Bronchial epithelial cell (primary cell): ENCODE measurements around the gene DCDC2. TPM values are rescaled to one million over a fixed set of nuclear protein-coding genes. Genes with fewer than 3 reads are reported as not detected.

ENCODE experiments used
- DNase-seq: peaks from one replicate; pipeline ENCODE4 v3.0.0-alpha.2; 2010; ENCODE audit warnings: low read depth
- FAIRE-seq: peaks from 2 replicates; lab custom pipeline; 2011; peaks lifted over from hg19 to GRCh38; lab: Jason Lieb, UNC
- H3K27me3 ChIP-seq: 2 replicates; pipeline ENCODE4 v1.5.1; 2011; ENCODE audit warnings: low read length; ENCODE audit not compliant: control insufficient read depth, insufficient read depth
- H3K36me3 ChIP-seq: 2 replicates; pipeline ENCODE4 v1.5.1; 2011; ENCODE audit warnings: low read length; ENCODE audit not compliant: control insufficient read depth, insufficient read depth
- H3K4me3 ChIP-seq: 2 replicates; pipeline ENCODE4 v1.5.1; 2011; ENCODE audit warnings: mild to moderate bottlenecking, low read depth, low read length, control low read depth
- total RNA-seq: library from RNA; depleted of rRNA; stranded (reverse); fragments of >200 nt; gene quantifications from 2 replicates; pipeline ENCODE4 v1.2.1, GENCODE V29; 2014
- TF ChIP-seq, protein P1 (sequence below): IDR thresholded peaks from 2 replicates; pipeline ENCODE4 v1.5.1; 2011; ENCODE audit warnings: mild to moderate bottlenecking, moderate library complexity, low read length, control low read depth, inconsistent platforms; ENCODE audit not compliant: insufficient read depth, severe bottlenecking

Gene DCDC2
- total RNA-seq, 1 donor from 2014 or later = under 0.01 TPM

DNA sequence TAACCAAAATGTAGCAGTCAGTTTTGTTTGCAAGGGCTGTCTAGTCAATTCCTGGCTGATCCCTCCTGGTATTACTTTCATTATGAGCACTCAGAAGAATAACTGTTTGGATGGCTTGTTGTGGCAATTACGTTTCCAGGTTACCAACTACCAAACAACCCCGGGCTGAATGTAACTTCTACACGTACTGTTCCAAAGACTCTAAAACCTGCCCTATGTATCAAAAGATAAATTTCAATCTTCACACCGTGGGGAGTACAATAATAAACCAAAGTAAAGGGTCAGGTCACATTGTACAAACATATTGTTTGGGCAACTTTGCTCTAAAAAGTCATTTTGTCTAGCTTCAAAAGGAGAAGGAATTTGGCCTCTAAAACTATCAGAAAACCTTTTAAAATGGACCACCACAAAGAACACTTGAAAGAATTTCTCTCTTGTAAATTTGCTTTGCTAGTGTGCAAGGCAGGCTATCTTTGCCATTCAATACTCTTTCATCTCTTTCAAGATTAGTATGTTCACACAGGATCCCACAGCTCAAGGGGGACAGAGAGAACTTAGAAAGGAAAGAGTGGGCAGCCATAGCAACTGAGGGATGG lies 27.6 kb downstream of the DCDC2 start:
- Histone ChIP-seq H3K4me3 (no peak overlapping the region), H3K27me3 (no peaks in the 10 kb centered on the region), H3K36me3 (no peaks in the 10 kb centered on the region)
- DNase-seq = peak; percentile 32
- TF ChIP-seq, protein P1, sequence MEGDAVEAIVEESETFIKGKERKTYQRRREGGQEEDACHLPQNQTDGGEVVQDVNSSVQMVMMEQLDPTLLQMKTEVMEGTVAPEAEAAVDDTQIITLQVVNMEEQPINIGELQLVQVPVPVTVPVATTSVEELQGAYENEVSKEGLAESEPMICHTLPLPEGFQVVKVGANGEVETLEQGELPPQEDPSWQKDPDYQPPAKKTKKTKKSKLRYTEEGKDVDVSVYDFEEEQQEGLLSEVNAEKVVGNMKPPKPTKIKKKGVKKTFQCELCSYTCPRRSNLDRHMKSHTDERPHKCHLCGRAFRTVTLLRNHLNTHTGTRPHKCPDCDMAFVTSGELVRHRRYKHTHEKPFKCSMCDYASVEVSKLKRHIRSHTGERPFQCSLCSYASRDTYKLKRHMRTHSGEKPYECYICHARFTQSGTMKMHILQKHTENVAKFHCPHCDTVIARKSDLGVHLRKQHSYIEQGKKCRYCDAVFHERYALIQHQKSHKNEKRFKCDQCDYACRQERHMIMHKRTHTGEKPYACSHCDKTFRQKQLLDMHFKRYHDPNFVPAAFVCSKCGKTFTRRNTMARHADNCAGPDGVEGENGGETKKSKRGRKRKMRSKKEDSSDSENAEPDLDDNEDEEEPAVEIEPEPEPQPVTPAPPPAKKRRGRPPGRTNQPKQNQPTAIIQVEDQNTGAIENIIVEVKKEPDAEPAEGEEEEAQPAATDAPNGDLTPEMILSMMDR = no peak
- no peak for FAIRE-seq

DNA sequence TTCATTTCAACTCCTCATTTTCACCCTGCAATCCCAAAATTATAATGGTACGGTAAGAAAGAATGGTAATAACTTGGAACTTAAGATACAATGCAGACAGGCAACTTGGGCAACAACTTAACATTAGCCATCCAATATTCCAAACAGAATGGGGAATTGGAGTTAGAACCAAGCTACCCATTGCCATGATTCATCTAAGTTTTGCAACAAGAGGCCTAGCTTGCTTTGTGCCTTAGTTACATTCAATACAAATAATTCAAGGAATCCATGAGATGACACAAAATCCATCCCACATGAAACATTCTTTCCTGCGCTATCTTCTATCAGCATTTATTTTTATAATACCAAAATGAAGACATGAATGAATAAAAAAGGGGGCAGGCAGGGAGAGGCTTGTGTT lies 28.4 kb downstream of the DCDC2 start:
- H3K27me3 ChIP-seq = no peaks in the 10 kb centered on the region
- no peaks in the 10 kb centered on the region for H3K36me3 ChIP-seq
- no peak for FAIRE-seq
- H3K4me3 ChIP-seq = no peak overlapping the region
- TF ChIP-seq, protein P1 = no peak
- peak; percentile 35 for DNase-seq

DNA sequence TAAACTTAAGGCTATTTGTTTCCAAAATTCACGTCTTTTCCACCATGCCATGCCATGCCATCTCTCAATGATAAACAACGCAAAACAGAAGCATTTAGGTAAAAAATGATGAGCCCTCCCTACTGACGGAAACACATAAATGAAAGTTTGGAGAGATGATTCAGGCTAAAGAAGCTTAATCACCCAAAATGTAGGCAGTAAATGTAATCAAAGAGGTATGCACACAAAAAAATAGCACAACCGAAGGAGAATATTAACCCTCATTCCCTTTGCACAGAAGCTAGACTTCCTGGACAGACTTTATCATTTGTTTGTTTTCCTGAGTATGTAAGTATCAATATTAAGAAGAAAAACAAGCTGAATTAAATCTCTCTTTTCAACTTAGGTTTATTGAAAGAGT lies 28.8 kb downstream of the DCDC2 start:
- H3K27me3 ChIP-seq = no peaks in the 10 kb centered on the region
- no peaks in the 10 kb centered on the region for H3K36me3 ChIP-seq
- DNase-seq = peak; percentile 12
- FAIRE-seq = no peak
- no peak overlapping the region for H3K4me3 ChIP-seq
- TF ChIP-seq, protein P1 = no peak

DNA sequence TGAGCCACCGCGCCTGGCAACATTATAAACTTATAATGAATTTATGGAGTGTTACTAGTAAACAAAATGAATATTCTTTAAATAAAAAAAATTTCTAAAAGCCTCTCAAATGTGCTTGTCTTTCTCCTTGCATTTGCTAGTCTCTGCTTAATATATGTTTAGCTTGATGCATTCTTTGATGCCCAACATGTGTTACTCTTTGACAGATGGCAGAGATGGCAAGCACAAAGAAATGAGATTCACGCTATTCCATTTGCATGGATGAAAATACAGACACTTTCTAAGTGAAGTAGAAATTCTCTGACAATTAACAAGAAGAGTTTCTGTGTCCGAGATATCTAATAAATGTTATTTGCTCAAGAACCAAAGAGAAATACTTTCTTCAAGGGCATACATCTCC lies 30.1 kb downstream of the DCDC2 start:
- no peaks in the 10 kb centered on the region for H3K36me3 ChIP-seq
- H3K4me3 ChIP-seq = no peak overlapping the region
- TF ChIP-seq, protein P1 = no peak
- FAIRE-seq = no peak
- DNase-seq = no peak
- H3K27me3 ChIP-seq = no peaks in the 10 kb centered on the region

DNA sequence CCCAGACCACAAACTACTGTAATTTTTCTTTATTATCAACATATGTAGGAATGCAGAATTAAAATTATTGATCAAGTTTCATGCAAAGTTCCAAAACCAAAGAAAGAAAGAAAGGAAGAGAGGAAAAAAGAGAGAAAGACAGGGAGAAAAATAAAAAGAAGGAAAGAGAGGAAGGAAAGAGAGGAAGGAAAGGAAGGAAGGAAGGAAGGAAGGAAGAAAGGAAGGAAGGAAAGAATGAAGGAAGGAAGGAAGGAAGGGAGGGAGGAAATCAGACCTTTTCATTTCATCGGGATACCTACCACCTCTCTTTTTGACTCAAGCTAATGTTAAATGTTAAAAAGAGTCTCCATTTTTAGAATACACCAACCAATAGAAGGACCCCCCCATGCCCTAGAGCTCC lies 31.9 kb downstream of the DCDC2 start:
- DNase-seq (no peak), FAIRE-seq (no peak)
- no peaks in the 10 kb centered on the region for H3K36me3 ChIP-seq
- H3K4me3 ChIP-seq = no peak overlapping the region
- TF ChIP-seq, protein P1 = no peak
- H3K27me3 ChIP-seq = no peaks in the 10 kb centered on the region

DNA sequence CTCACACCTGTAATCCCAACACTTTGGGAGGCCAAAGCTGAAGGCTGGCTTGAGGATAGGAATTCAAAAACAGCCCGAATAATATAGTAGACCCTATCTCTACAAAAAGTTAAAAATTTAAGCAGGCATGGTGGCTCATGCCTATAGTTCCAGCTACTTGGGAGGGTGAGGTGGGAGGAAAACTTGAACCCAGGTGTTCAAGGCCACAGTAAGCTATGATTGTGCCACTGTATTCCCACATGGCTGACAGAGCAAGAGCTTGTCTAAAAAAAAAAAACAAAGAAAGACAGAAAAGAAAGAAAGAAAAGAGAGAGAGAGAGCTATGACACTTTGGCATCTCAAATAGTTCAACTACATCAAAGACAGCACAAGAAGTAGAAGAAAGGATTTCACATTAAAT lies 33.2 kb downstream of the DCDC2 start:
- DNase-seq = no peak
- TF ChIP-seq, protein P1 = no peak
- no peak for FAIRE-seq

More for the DNA sequence above, 33.2 kb downstream of the DCDC2 start:
- no peaks in the 10 kb centered on the region for H3K36me3 ChIP-seq
- H3K4me3 ChIP-seq = no peak overlapping the region
- no peaks in the 10 kb centered on the region for H3K27me3 ChIP-seq
